Heart left ventricle (tissue), 16 donors: ENCODE data around the gene HOMER1. TPM values are rescaled to one million over a fixed set of nuclear protein-coding genes. Genes with fewer than 3 reads are reported as not detected.

Experiments
- ATAC-seq, 4 donors: fragments of 200-7000 bp; cut with Tn5 transposase; one replicate each; pipeline ENCODE4 v1.9.1; 2020 to 2022; ENCODE audit warnings: moderate library complexity in 4 of 4, mild to moderate bottlenecking in 3 of 4, moderate number of reproducible peaks in 1 of 4
- DNase-seq, 5 donors: peaks; one replicate each; pipeline ENCODE4 v3.0.0-alpha.2; 2020
- H3K27ac ChIP-seq, 12 donors: fragments of 200-600 bp; sonication (generic) in 4 of 12; one replicate each; pipeline versions ENCODE4 v1.5.0 to v1.8.0; 2016 to 2022; ENCODE audit warnings: mild to moderate bottlenecking in 2 of 12
- H3K27me3 ChIP-seq, 9 donors: fragments of 200-600 bp; sonication (generic) in 2 of 9; one replicate each; pipeline versions ENCODE4 v1.5.1 to v1.8.0; 2016 to 2022; ENCODE audit warnings: mild to moderate bottlenecking in 3 of 9
- H3K36me3 ChIP-seq, 9 donors: fragments of 200-600 bp; sonication (generic) in 2 of 9; one replicate each; pipeline versions ENCODE4 v1.5.0 to v1.8.0; 2018 to 2022; ENCODE audit warnings: mild to moderate bottlenecking in 2 of 9
- H3K4me1 ChIP-seq, 12 donors: fragments of 200-600 bp; sonication (generic) in 4 of 12; one replicate each; pipeline versions ENCODE4 v1.5.0 to v1.8.0; 2016 to 2022; ENCODE audit warnings: mild to moderate bottlenecking in 3 of 12
- H3K4me3 ChIP-seq, 12 donors: fragments of 200-600 bp; sonication (generic) in 4 of 12; one replicate each; pipeline versions ENCODE4 v1.5.0 to v1.8.0; 2017 to 2022; ENCODE audit warnings: mild to moderate bottlenecking in 9 of 12, moderate library complexity in 4 of 12
- H3K9me3 ChIP-seq, 12 donors: fragments of 200-600 bp; sonication (generic) in 4 of 12; one replicate each; pipeline versions ENCODE4 v1.5.0 to v1.8.0; 2016 to 2022; ENCODE audit warnings: mild to moderate bottlenecking in 1 of 12
- POLR2A ChIP-seq, 2 donors: fragments of 450-650 bp; IDR thresholded peaks; one replicate each; pipeline ENCODE4 v1.6.1; 2017; ENCODE audit warnings: antibody characterized with exemption in 2 of 2, mild to moderate bottlenecking in 2 of 2, moderate library complexity in 2 of 2
- WGBS, 4 donors: extraction: QIAGEN DNeasy Blood & Tissue Kit in 2 of 4; methylation state at CpG; one replicate each; pipeline versions ENCODE4 v1.1.5 to v1.1.7; 2013 to 2018; 5-methylcytosine and 5-hydroxymethylcytosine counted together
- intact Hi-C, 10 donors: fragments of 100-400 bp; cut with DNase I; formaldehyde crosslinking; loops; one replicate each; pipeline versions ENCODE4 v1.11.1 to v1.14.2; 2022
- polyA plus RNA-seq, 2 donors: library from polyadenylated mRNA; stranded (reverse); fragments of 200-250 nt; gene quantifications; one replicate each; pipeline ENCODE4 v1.2.3, GENCODE V29; 2013
- total RNA-seq, 9 donors: library from RNA; depleted of rRNA in 2 of 9; stranded (reverse); fragments of >200 nt in 2 of 9; fragmentation: NEBNext Ultra II Directional in 3 of 9; extraction: Animal tissue kit (Norgen Biotek cat#: 25700) in 3 of 9; gene quantifications; one replicate each; pipeline versions ENCODE4 v1.1.0 to v1.2.4, GENCODE V29; 2016 to 2023
- TF ChIP-seq, protein P1 (sequence below), 12 donors: fragments of 200-600 bp; sonication (generic) in 4 of 12; IDR thresholded peaks; one replicate each; pipeline versions ENCODE4 v1.5.0 to v1.8.0; 2018 to 2022; ENCODE audit warnings: antibody characterized with exemption in 12 of 12, mild to moderate bottlenecking in 5 of 12
- donor health status: ischemic (EF 13 %, LVEDD 7.1; RV severe dilation, severe dysfunction).
- donor health status: healthy with polysubstance abuse.
- donor health status: DM: no; HTN: yes; CAD: no.
- donor health status: DM: no; HTN: no; CAD: no.
- donor health status: ischemic (EF 25% LVEDD 6.9; RV normal size, moderate dysfunction).
- donor health status: ischemic (EF 25% LVEDD 5.7; RV mildly dilated, moderate dysfunction).
- donor health status: healthy.
- donor health status: DM: yes; HTN: yes; CAD: no.
- donor health status: ischemic (EF 35%, LVEDD 5.7; RV mildly dilated, moderate dysfunction).
- donor health status: nonischemic (EF 11% LVEDD 7.7; RV severe dilation, severe dysfunction).
- donor health status: DM: yes; HTN: yes; CAD: no.
- donor health status: PGD.
- donor health status: ischemic (EF 29% LVEDD 5.4; RV normal size, mild dysfunction).
- donor health status: nonischemic (EF 23%, LVEDD 6.1; RV moderate dilation, normal function).

Gene HOMER1
- total and polyA plus RNA-seq, 11 donors, result 12.1 to 83.5 (median 51.0) TPM

DNA sequence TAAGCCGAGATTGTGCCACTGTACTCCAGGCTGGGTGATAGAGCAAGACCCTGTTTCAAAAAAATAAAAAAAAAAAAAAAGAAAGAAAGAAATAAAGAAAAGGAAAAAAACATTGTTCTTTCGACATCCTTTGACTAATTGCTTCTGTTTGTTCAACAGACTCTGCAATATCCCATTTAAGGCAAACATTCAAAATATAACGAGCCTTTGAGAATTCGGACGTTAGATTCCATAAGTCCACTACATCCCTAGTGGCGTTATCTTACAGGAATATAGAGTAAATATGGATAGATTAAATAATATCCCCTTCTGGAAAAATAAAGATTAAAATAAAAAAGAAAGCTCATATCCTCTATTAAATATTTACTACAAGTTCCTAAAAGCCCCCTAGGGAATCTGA, 27.0 kb upstream of the HOMER1 start:
- intact Hi-C loops, result loop anchor here in 1 of 10 donors (10.0 kb wide), 1 partner anchor 774 kb away; no protein-coding TSS in a partner anchor
- no peak for ATAC-seq

DNA sequence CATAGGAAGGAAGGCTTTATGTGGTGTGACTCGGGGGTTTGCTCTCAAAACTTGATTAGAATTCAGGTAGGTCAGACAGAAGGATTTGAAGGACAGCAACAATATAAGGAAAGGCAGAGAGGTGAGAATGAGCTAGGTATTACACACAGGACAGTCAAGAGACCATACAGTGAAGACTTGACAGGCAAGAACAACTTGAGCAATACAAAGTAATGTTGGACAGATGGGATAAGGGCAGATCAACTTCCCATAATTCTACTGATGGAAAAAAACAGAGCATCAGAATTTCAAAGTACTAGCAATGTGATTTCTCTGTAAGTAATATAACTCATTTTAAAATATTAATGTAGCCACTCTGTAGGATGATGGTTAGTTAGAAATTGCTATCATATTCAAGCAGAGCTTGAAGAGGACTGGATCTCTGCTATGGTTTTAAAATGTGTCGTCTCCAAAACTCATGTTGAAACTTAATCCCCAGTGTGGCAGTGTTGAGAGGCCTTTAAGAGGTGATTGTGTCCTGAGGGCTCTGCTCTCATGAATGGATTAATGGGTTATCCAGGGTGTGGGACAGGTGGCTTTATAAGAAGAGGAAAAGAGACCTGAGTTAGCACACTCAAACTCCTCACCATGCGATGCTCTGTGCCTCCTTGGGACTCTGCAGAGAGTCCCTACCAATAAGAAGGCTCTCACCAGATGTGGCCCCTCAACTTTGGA, 22.4 kb upstream of the HOMER1 start:
- no peak for DNase-seq
- Histone ChIP-seq H3K4me3 (no peak overlapping the region), H3K4me1 (no peaks in the 10 kb centered on the region), H3K36me3 (no peaks in the 10 kb centered on the region), H3K27me3 (no peaks in the 10 kb centered on the region), H3K27ac (no peak overlapping the region), H3K9me3 (no peaks in the 10 kb centered on the region)
- WGBS, 4 donors, result 85 to 91% (median 86%) methylated on average over 3 of the region's 3 CpGs
- TF ChIP-seq, protein P1, sequence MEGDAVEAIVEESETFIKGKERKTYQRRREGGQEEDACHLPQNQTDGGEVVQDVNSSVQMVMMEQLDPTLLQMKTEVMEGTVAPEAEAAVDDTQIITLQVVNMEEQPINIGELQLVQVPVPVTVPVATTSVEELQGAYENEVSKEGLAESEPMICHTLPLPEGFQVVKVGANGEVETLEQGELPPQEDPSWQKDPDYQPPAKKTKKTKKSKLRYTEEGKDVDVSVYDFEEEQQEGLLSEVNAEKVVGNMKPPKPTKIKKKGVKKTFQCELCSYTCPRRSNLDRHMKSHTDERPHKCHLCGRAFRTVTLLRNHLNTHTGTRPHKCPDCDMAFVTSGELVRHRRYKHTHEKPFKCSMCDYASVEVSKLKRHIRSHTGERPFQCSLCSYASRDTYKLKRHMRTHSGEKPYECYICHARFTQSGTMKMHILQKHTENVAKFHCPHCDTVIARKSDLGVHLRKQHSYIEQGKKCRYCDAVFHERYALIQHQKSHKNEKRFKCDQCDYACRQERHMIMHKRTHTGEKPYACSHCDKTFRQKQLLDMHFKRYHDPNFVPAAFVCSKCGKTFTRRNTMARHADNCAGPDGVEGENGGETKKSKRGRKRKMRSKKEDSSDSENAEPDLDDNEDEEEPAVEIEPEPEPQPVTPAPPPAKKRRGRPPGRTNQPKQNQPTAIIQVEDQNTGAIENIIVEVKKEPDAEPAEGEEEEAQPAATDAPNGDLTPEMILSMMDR (IDR thresholded peaks at IDR 0.05), result peak in 1 of 12 donors; percentile 2
- TF ChIP-seq POLR2A (IDR thresholded peaks at IDR 0.05), result no peak
- intact Hi-C loops, result loop anchor here in 6 of 10 donors (5.0 to 10.0 kb wide), 5 partner anchors 282 to 514 kb away; no protein-coding TSS in a partner anchor
- ATAC-seq, result no peak

More for the DNA sequence above, 27.0 kb upstream of the HOMER1 start:
- WGBS, 4 donors, result 74 to 84% (median 82%) methylated on average over 6 of the region's 6 CpGs
- Histone ChIP-seq H3K9me3 (no peaks in the 10 kb centered on the region), H3K36me3 (no peaks in the 10 kb centered on the region), H3K4me1 (peaks cover 0 to 5% (median 0%) of the 10 kb centered on the region in 12 donors), H3K27me3 (no peaks in the 10 kb centered on the region), H3K27ac (no peak overlapping the region), H3K4me3 (no peak overlapping the region)
- TF ChIP-seq, protein P1 (IDR thresholded peaks at IDR 0.05), result no peak
- no peak for TF ChIP-seq POLR2A (IDR thresholded peaks at IDR 0.05)
- no peak for DNase-seq

DNA sequence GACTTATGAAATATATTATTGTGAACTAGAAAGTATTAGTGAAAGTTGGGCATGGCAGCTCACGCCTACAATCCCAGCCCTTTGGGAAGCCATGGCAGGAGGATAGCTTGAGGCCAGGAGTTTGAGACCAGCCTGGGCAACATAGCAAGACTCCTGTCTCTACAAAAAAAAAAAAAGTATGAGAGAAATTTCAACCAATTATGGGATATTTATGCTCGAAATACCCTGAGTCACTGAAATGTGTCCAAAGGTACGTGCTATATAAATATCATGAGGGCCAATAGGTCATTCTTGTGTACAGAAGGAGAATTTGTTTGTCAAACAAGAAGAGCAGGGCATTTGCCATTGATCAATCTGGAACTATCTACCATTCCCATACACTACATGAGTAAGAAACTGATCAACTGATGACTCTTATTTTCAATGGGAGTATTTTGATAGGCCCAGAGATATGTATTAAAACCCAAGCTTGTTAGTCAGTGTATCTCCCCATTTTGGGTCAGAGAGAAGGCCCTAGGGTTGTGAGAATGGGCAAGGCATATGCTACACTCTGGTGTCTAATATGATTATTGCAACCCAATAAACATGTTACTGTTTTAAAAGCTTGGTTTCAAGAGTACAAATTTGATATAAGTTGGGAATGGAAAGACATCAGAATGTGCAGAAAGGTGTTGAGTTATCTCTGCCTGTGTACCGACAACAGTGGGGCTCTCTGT, 21.7 kb upstream of the HOMER1 start:
- WGBS, 4 donors, result 83 to 96% (median 92%) methylated on average over 4 of the region's 4 CpGs
- Histone ChIP-seq H3K27ac (no peak overlapping the region), H3K4me3 (no peak overlapping the region), H3K4me1 (no peaks in the 10 kb centered on the region), H3K9me3 (no peaks in the 10 kb centered on the region), H3K36me3 (no peaks in the 10 kb centered on the region), H3K27me3 (no peaks in the 10 kb centered on the region)
- TF ChIP-seq, protein P1 (IDR thresholded peaks at IDR 0.05), result peak in 11 of 12 donors; percentile 6 to 55 (median 42)
- TF ChIP-seq POLR2A (IDR thresholded peaks at IDR 0.05), result no peak
- DNase-seq (no peak), ATAC-seq (peak in 2 of 4 donors; percentile 54 to 58)
- intact Hi-C loops, result loop anchor here in 6 of 10 donors (2.0 to 10.0 kb wide), 6 partner anchors 281 to 513 kb away; no protein-coding TSS in a partner anchor

DNA sequence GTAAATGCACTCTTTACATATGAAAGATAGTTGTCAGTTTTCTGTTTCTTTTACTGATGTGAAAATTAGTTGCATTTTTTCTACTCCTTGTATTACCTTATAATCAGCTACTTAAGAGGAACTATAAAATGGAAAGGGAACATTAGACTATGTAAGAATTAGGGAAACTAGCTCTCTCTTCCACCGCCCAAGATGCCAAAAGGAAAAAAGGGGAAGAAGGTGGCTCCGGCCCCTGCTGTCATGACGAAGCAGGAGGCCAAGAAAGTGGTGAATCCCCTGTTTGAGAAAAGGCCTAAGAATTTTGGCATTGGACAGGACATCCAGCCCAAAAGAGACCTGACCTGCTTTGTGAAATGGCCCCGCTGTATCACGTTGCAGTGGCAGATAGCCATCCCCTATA, 15.2 kb upstream of the HOMER1 start:
- H3K4me1 ChIP-seq, result no peaks in the 10 kb centered on the region
- no peak overlapping the region for H3K27ac ChIP-seq
- DNase-seq (no peak), ATAC-seq (no peak)
- no peaks in the 10 kb centered on the region for H3K27me3 ChIP-seq
- WGBS, 4 donors, result 79 to 82% (median 80%) methylated on average over 5 of the region's 5 CpGs
- TF ChIP-seq, protein P1 (IDR thresholded peaks at IDR 0.05), result no peak
- TF ChIP-seq POLR2A (IDR thresholded peaks at IDR 0.05), result no peak
- no peaks in the 10 kb centered on the region for H3K36me3 ChIP-seq
- no peak overlapping the region for H3K4me3 ChIP-seq
- intact Hi-C loops, result loop anchor here in 2 of 10 donors (5.0 to 10.0 kb wide), 2 partner anchors 377 to 394 kb away; no protein-coding TSS in a partner anchor
- peaks cover 0 to 17% (median 2%) of the 10 kb centered on the region in 12 donors for H3K9me3 ChIP-seq
